CD4-positive, alpha-beta T cell treated with Interferon alpha-2 for 1 hour (primary cell): ENCODE data around the gene MRPS34.
"Not testable (repeated sequence)": the region's sequence is repeated elsewhere in the genome, so short reads cannot be mapped to it uniquely, and the experiment has no call there.

ENCODE experiments used
- DNase-seq, 2 donors: peaks; one replicate each; pipeline ENCODE4 v3.0.0-alpha.2; 2020 to 2022

The MRPS34 gene

DNA sequence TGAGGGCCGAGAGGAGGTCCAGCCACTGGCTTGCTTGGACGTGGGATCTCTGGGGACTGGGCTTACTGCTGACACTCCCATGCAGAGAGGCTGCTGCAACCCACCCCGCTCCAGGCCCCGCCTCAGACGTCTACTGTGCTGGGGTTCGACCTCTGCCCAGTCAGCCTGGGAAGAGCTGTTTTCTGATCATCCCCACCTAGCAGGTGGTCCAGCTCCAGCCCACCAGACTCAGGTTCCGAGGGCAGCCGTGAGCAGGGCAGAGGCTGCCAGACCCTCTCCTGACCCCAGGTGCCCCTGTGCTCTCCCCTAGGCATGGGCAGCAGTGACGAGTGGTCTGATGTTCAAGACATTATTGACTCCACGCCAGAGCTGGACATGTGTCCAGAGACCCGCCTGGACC, 25.0 kb downstream of the MRPS34 start:
- DNase-seq: no peak

GRCh38 chr16:1746693-1747195, 26.2 kb downstream of the MRPS34 start:
- DNase-seq: no peak

- DNase-seq: no peak
These were observed 26.8 kb downstream of the MRPS34 start for GRCh38 chr16:1745900-1746692.

GRCh38 chr16:1745181-1745899, 27.6 kb downstream of the MRPS34 start:
- no peak for DNase-seq

- no peak for DNase-seq
These were observed 28.5 kb downstream of the MRPS34 start for GRCh38 chr16:1744338-1744840.

GRCh38 chr16:1743376-1744337, 29.3 kb downstream of the MRPS34 start:
- no peak for DNase-seq

DNA sequence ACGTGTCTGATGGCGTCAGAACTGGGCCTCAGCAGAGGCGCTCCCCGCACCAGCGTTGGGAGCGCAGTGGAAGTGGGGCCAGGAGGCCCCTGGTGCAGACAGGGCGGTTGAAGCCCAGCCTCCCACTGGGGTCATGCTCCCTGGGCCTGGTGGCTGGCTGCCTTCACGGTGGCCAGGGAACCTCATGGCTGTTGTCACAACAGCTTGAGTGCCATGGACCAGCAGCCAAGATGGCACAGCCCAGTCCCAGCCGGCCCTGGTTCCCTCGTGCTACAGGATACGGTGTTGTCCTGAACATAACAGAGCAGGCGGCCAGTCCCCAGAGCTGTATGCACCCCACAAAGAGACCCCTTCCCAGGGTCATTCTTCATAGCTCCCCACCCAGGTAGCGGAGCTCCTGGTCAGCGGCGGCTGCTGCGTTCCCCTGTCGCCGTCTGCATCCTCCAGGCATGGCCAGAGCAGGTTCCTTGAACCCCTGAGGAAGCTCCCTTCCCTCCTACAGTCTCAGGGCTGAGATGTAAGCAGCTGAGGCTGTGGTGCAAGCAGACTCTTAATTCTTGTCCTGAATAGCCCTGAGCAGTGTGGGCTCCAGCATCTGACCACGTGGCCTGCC, 31.3 kb downstream of the MRPS34 start:
- DNase-seq: no peak

DNA sequence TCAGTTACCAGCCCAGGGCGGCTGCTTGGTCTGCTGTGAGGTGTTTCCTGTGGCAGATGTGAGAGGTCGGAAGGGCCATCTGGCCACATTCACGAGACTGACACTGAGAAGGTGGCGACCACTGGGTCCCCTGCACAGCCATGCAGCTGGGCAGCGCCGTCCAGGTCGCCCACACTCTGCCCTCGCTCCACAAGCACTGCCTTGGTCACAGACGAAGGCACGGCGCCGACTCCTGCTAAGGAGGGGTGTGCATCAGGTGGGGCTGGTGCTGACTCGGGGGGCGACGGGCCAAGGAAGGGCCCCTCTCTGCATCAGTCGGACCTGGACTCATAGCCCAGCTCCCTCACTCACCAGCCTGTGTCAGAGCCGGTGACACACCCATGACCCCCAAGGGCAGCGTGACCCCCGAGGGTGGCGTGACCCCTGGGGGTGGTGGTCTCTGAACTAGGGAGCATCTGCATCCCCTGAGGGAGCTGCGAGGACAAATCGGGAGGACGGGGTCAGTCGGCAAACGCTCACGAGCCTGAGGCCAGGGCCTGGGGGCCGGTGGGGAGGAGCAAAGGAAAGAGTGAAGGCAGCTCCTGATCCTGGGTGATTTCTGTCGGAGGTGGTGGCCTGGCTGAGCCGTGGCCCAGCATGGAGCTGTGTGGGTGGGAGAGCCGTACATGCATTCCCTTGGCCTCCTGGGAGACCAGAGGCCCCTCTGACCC, 32.0 kb downstream of the MRPS34 start:
- DNase-seq: no peak

DNA sequence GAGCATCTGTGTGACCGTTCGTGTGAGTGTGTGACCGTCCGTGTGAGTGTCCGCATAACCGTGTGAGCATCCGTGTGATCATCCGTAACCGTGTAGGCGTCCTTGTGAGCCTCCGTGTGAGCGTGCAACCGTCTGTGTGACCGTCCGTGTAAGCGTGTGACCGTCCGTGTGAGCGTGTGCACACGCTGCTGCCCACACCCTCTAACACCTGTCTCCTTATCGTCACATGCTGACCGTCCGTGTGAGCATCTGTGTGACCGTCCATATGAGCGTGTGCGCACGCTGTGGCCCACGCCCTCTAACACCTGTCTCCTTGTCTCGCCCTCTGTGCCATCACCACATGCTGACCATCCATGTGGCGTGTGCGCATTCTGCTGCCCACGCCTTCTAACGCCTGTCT, 32.7 kb downstream of the MRPS34 start:
- DNase-seq: no peak

DNA sequence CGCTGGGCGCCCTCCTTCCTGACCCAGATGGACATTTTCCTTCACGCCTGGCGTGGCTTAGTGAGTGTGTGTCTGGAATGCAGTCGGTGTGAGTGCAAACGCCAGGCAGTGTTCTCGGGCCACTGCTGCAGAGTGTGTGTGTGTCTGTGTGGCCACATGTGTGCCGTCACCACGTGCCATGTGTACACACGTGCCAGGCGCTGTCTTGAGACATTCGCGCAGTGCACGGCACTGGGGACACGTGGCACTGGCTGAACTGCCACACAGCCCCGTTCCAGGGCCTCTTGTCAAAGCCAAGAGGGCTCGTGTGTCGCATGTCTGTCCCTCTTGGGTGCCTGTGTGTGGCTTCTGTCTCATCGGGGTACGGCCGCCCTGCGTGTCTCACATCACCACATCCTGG, 38.1 kb downstream of the MRPS34 start:
- no peak for DNase-seq

GRCh38 chr16:1734123-1734522, 38.8 kb downstream of the MRPS34 start:
- no peak for DNase-seq

DNA sequence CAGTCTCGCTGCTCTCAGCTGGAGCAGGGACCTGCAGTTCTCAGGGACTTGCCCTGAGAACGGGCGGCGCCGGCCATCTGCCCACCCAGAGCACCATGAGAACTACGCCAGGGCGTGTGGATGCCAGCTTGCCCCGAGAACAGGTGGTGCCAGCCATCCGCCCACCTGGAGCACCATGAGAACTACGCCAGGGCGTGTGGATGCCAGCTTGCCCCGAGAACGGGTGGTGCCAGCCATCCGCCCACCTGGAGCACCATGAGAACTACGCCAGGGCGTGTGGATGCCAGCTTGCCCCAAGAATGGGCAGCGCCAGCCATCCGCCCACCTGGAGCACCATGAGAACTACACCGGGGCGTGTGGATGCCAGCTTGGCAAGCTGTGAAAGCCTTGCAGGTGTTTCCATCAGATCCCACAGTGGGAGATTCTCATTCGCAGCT, 40.4 kb downstream of the MRPS34 start:
- not testable (repeated sequence) for DNase-seq

GRCh38 chr16:1732071-1732470, 40.9 kb downstream of the MRPS34 start:
- no peak for DNase-seq

DNA sequence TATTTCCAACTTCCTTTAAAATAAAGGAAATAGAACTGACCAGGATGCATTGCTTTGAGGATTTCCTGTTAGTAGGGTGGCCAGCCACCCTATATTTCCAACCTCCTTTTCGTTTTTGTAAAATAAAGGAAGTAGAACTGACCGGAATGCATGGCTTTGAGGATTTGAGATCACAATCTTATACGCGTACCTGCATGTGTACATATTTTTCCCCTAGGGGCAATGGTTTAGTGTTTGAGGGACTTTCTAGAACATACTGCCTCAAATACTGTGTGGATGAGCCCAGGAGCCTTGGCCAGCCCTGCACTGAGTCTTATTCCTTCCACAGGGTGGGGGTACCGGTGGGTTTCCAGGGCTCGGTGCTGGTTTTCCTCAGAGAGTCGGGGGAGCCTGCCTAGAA, 41.3 kb downstream of the MRPS34 start:
- no peak for DNase-seq

GRCh38 chr16:1731073-1731472, 41.9 kb downstream of the MRPS34 start:
- no peak for DNase-seq

DNA sequence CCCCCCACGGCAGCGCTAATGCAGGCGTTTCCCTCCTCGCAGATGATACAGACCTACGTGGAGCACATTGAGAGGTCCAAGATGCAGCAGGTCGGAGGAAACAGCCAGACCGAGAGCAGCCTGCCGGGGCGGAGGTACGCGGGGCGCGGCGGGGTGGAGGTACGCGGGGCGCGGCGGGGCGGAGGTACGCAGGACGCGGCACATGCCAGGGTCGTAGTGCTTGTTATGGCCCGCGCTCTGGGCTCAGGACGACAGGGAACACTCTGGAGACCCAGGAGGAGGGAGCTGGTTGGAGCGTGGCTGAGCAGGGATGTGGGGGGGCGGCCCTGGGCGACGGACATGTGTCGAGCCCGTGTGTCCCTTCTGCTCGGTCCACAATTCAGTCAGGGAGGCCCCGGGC, 43.5 kb downstream of the MRPS34 start:
- DNase-seq: no peak

DNA sequence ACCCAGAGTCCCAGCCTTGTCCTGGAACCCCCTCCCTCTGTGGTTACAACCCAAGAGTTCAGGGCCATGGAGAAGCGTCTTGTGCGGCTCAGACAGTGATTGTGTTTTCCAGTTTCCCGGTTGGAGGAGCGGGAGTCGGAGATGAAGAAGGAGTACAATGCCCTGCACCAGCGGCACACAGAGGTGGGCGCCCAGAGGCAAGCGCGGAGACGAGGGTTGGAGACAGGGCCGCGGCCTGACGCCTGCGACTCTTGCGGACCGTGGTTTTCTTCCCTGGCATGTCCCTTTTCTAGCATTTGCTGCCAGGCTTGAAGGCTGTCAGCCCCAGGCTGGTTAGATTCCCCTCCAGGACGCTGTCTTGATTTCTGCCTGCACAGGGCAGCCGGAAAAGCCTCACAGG, 43.9 kb downstream of the MRPS34 start:
- no peak for DNase-seq

GRCh38 chr16:1727651-1728624, 45.0 kb downstream of the MRPS34 start:
- DNase-seq: no peak

GRCh38 chr16:1726661-1727502, 46.1 kb downstream of the MRPS34 start:
- no peak for DNase-seq
